Hepatocyte (in vitro differentiated cells): Measurements from ENCODE around the gene TMEM143.

Source experiments
- EZH2 ChIP-seq: fragments of 200-600 bp; sonication (generic); IDR thresholded peaks from 2 replicates; pipeline ENCODE4 v1.6.1; 2016; ENCODE audit warnings: antibody characterized with exemption, mild to moderate bottlenecking, borderline replicate concordance
- EZH2phosphoT487 ChIP-seq: fragments of 200-600 bp; sonication (generic); IDR thresholded peaks from one replicate; pipeline ENCODE4 v1.6.1; 2018; ENCODE audit warnings: antibody characterized with exemption, mild to moderate bottlenecking, low read depth, moderate library complexity; ENCODE audit not compliant: unreplicated experiment, severe bottlenecking
- TF ChIP-seq, protein P1 (sequence below): fragments of 200-600 bp; sonication (generic); IDR thresholded peaks from 2 replicates; pipeline ENCODE4 v1.5.1; 2016; ENCODE audit warnings: antibody characterized with exemption, mild to moderate bottlenecking; ENCODE audit not compliant: poor library complexity

DNA sequence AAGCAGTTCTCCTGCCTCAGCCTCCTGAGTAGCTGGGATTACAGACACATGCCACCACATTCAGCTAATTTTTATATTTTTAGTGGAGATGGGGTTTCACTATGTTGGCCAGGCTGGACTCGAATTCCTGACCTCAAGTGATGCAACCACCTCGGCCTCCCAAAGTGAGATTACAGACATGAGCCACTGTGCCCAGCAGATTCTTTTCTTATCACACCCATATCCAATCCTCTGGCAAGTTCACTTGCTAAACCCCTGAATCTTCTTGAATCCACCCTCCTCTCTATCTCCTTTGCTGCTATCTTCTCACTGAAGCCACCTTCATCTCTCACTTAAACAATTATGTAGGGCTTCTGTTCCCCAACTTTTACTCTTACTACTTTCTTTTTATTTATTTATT lies 17.5 kb downstream of the TMEM143 start:
- TF ChIP-seq, protein P1, sequence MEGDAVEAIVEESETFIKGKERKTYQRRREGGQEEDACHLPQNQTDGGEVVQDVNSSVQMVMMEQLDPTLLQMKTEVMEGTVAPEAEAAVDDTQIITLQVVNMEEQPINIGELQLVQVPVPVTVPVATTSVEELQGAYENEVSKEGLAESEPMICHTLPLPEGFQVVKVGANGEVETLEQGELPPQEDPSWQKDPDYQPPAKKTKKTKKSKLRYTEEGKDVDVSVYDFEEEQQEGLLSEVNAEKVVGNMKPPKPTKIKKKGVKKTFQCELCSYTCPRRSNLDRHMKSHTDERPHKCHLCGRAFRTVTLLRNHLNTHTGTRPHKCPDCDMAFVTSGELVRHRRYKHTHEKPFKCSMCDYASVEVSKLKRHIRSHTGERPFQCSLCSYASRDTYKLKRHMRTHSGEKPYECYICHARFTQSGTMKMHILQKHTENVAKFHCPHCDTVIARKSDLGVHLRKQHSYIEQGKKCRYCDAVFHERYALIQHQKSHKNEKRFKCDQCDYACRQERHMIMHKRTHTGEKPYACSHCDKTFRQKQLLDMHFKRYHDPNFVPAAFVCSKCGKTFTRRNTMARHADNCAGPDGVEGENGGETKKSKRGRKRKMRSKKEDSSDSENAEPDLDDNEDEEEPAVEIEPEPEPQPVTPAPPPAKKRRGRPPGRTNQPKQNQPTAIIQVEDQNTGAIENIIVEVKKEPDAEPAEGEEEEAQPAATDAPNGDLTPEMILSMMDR: no peak
- TF ChIP-seq EZH2 (no peak), EZH2phosphoT487 (no peak)
